Dedifferentiated amniotic fluid mesenchymal stem cell (primary cell): ENCODE measurements around the gene ANO8.
"Not testable (repeated sequence)": the region's sequence is repeated elsewhere in the genome, so short reads cannot be mapped to it uniquely, and the experiment has no call there.

Experiments used
- DNase-seq: peaks from one replicate; pipeline ENCODE4 v3.0.0-alpha.2; 2016; ENCODE audit errors: extremely low spot score

The ANO8 gene

GRCh38 chr19:17292301-17293074, 42.2 kb downstream of the ANO8 start:
- DNase-seq, result peak; percentile 80

- no peak for DNase-seq
These were observed 45.2 kb downstream of the ANO8 start for GRCh38 chr19:17289489-17289888.

DNA sequence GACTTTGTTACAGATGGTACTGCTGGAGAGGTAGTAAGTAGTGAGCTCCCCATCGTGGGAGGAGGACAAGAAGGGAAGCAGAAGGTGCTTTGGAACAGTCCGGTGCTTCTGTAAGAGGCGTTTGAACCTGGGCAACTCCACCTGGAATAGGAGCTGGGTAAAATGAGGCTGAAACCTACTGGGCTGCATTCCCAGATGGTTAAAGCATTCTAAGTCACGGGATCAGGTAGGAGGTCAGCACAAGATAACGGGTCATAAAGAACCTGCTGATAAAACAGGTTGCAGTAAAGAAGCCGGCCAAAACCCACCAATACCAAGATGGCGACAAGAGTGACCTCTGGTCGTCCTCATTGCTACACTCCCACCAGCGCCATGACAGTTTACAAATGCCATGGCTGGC, 47.9 kb downstream of the ANO8 start:
- no peak for DNase-seq

- DNase-seq, result no peak
These were observed 48.4 kb downstream of the ANO8 start for GRCh38 chr19:17286263-17286662.

GRCh38 chr19:17285415-17286135, 49.1 kb downstream of the ANO8 start:
- no peak for DNase-seq

- DNase-seq, result no peak
These were observed 51.1 kb downstream of the ANO8 start for GRCh38 chr19:17283504-17283996.

GRCh38 chr19:17282488-17283125, 52.0 kb downstream of the ANO8 start:
- peak; percentile 54 for DNase-seq

- no peak for DNase-seq
These were observed 53.0 kb downstream of the ANO8 start, which contains the start of gene ANKLE1 for GRCh38 chr19:17281391-17282304. Gene ANKLE1 (plus strand): TSS chr19:17281901. CDS start chr19:17281921, 20 bp downstream.

- no peak for DNase-seq
These were observed 55.2 kb downstream of the ANO8 start for GRCh38 chr19:17279436-17279835.

- DNase-seq, result no peak
These were observed 59.0 kb downstream of the ANO8 start for GRCh38 chr19:17275441-17276175.

- not testable (repeated sequence) for DNase-seq
These were observed 59.8 kb downstream of the ANO8 start for GRCh38 chr19:17274892-17275291.
